HepG2 (cell line): Measurements from ENCODE around the gene SORL1-AS1.

Experiments
- ATAC-seq: fragments of 200-7000 bp; cut with Tn5 transposase; 3 replicates; pipeline ENCODE4 v1.9.1; 2020; ENCODE audit warnings: mild to moderate bottlenecking, moderate library complexity
- BruUV-seq: library from RNA; stranded (reverse); fragments of 400-500 nt; replicated peaks from 2 replicates; lab custom pipeline; 2021; lab: Mats Ljungman, UMichigan
- CTCF ChIA-PET: fragments of 300-600 bp; formaldehyde crosslinking; extraction: SDS; loops from one replicate; lab custom pipeline; 2021; ENCODE audit warnings: low total read pairs, inconsistent platforms, low intra/inter-chr PET ratio; lab: Yijun Ruan, JAX
- POLR2A ChIA-PET: fragments of 350-600 bp; sonication (Branson Sonifier 250); formaldehyde crosslinking; loops from one replicate; lab custom pipeline; 2020; ENCODE audit warnings: antibody characterized with exemption, inconsistent platforms; lab: Yijun Ruan, JAX
- DNase-seq: peaks from one replicate; pipeline ENCODE4 v3.0.0-alpha.2; 2015; ENCODE audit warnings: low spot score
- FAIRE-seq: peaks from 3 replicates; lab custom pipeline; 2011; peaks lifted over from hg19 to GRCh38; lab: Jason Lieb, UNC
- H2AFZ ChIP-seq: one replicate; pipeline ENCODE4 v1.6.1; 2011; ENCODE audit warnings: low read length, inconsistent platforms
- H3K27ac ChIP-seq: fragments of 300-600 bp; 3 replicates; pipeline ENCODE4 v1.8.0; 2011; ENCODE audit warnings: mixed run types, mild to moderate bottlenecking, mixed read lengths, low read length, inconsistent platforms; ENCODE audit not compliant: insufficient read depth; ENCODE audit errors: extremely low read length
- H3K27me3 ChIP-seq, 2 experiments: fragments of 200-600 bp in 1 of 2; 2 replicates in 1 of 2; 3 replicates in 1 of 2; pipeline versions ENCODE4 v1.6.0 to v1.8.0; 2011; ENCODE audit warnings: low read length in 2 of 2, mild to moderate bottlenecking in 2 of 2, moderate library complexity in 2 of 2, inconsistent platforms in 1 of 2; ENCODE audit not compliant: insufficient read depth in 2 of 2, control insufficient read depth in 1 of 2
- H3K36me3 ChIP-seq, 2 experiments: fragments of 200-600 bp in 1 of 2; replicated peaks in 1 of 2; 2 replicates in 1 of 2; 3 replicates in 1 of 2; pipeline versions ENCODE4 v1.5.1 to v1.8.0; 2011; ENCODE audit warnings: low read length in 2 of 2, inconsistent platforms in 1 of 2; ENCODE audit not compliant: insufficient read depth in 2 of 2, control insufficient read depth in 1 of 2
- H3K4me1 ChIP-seq: 2 replicates; pipeline ENCODE4 v1.5.1; 2012; ENCODE audit warnings: low read length, inconsistent platforms; ENCODE audit not compliant: insufficient read depth
- H3K4me2 ChIP-seq: 2 replicates; pipeline ENCODE4 v1.6.0; 2011; ENCODE audit warnings: low read depth, low read length, inconsistent platforms
- H3K4me3 ChIP-seq, 3 experiments: fragments of 200-600 bp in 1 of 3; sonication (generic), shearing (Covaris generic) in 1 of 3; replicated peaks in 1 of 3; 2 replicates each; pipeline ENCODE4 v1.5.1; 2011 to 2016; ENCODE audit warnings: low read length in 3 of 3, inconsistent platforms in 2 of 3, low read depth in 2 of 3, mild to moderate bottlenecking in 2 of 3, control low read depth in 1 of 3, mixed read lengths in 1 of 3; ENCODE audit not compliant: insufficient read depth in 1 of 3
- H3K79me2 ChIP-seq: one replicate; pipeline ENCODE4 v1.6.1; 2011; ENCODE audit warnings: low read length, inconsistent platforms; ENCODE audit not compliant: insufficient read depth
- H3K9ac ChIP-seq: 2 replicates; pipeline ENCODE4 v1.6.0; 2011; ENCODE audit warnings: mild to moderate bottlenecking, low read depth, low read length, inconsistent platforms; ENCODE audit not compliant: insufficient read depth
- H3K9me3 ChIP-seq: 2 replicates; pipeline ENCODE4 v1.5.1; 2012; ENCODE audit warnings: mild to moderate bottlenecking, low read length
- H4K20me1 ChIP-seq: 2 replicates; pipeline ENCODE4 v1.6.0; 2011; ENCODE audit warnings: inconsistent platforms, mild to moderate bottlenecking, low read length, moderate library complexity; ENCODE audit not compliant: insufficient read depth
- ADNP ChIP-seq: sonication (generic); formaldehyde crosslinking; IDR thresholded peaks from 2 replicates; pipeline ENCODE4 v1.4.0; 2020; ENCODE audit warnings: missing genetic modification reagents
- CBX1 ChIP-seq: IDR thresholded peaks from one replicate; pipeline ENCODE4 v1.6.1; 2016; ENCODE audit warnings: antibody characterized with exemption, low read depth
- FOXO4 ChIP-seq: sonication (generic); formaldehyde crosslinking; conservative IDR thresholded peaks from 2 replicates; pipeline ENCODE4 v1.8.1; 2023; ENCODE audit warnings: missing genetic modification reagents
- JARID2 ChIP-seq: sonication (generic); formaldehyde crosslinking; IDR thresholded peaks from 2 replicates; pipeline ENCODE4 v1.8.1; 2023; ENCODE audit warnings: missing genetic modification reagents, inconsistent platforms; ENCODE audit not compliant: insufficient replicate concordance
- KLF13 ChIP-seq: sonication (generic); formaldehyde crosslinking; IDR thresholded peaks from 2 replicates; pipeline ENCODE4 v1.4.0; 2020; ENCODE audit warnings: mild to moderate bottlenecking, missing genetic modification reagents
- NBN ChIP-seq: fragments of 450-650 bp; conservative IDR thresholded peaks from 2 replicates; pipeline ENCODE4 v1.6.1; 2017
- PRPF4 ChIP-seq: fragments of 200-400 bp; formaldehyde crosslinking; IDR thresholded peaks from 2 replicates; pipeline ENCODE4 v1.6.1; 2016; ENCODE audit warnings: low read length, low read depth; ENCODE audit not compliant: poor library complexity, severe bottlenecking
- PTBP1 ChIP-seq: fragments of 200-400 bp; formaldehyde crosslinking; IDR thresholded peaks from 2 replicates; pipeline ENCODE4 v1.6.1; 2018; ENCODE audit warnings: low read length, low read depth; ENCODE audit not compliant: poor library complexity, severe bottlenecking
- RBM22 ChIP-seq: fragments of 200-400 bp; formaldehyde crosslinking; optimal IDR thresholded peaks from 2 replicates; pipeline ENCODE3; 2017; ENCODE audit warnings: mild to moderate bottlenecking, low read length, moderate library complexity
- RFX5 ChIP-seq: IDR thresholded peaks from 2 replicates; pipeline ENCODE4 v1.6.1; 2011; ENCODE audit warnings: low read depth, low read length, improper control_type of control experiment
- SKI ChIP-seq: fragments of 450-650 bp; IDR thresholded peaks from one replicate; pipeline ENCODE4 v1.6.1; 2018; ENCODE audit warnings: mild to moderate bottlenecking; ENCODE audit not compliant: partially characterized antibody
- SP1 ChIP-seq, 2 experiments: fragments of 450-650 bp in 1 of 2; sonication (generic) in 1 of 2; formaldehyde crosslinking in 1 of 2; IDR thresholded peaks; 2 replicates each; pipeline versions ENCODE4 v1.4.0 to v1.6.1; 2016 to 2020; ENCODE audit warnings: missing genetic modification reagents in 1 of 2
- SP140L ChIP-seq: sonication (generic); formaldehyde crosslinking; IDR thresholded peaks from 2 replicates; pipeline ENCODE4 v1.4.0; 2020; ENCODE audit warnings: missing genetic modification reagents, borderline replicate concordance
- SUZ12 ChIP-seq: fragments of 150-350 bp; IDR thresholded peaks from 2 replicates; pipeline ENCODE4 v1.6.1; 2014; ENCODE audit warnings: low read depth, low read length
- ZBTB2 ChIP-seq: sonication (generic); formaldehyde crosslinking; IDR thresholded peaks from 2 replicates; pipeline ENCODE4 v1.8.0; 2022; ENCODE audit warnings: low read depth, missing genetic modification reagents
- ZNF562 ChIP-seq: sonication (generic); formaldehyde crosslinking; IDR thresholded peaks from 2 replicates; pipeline ENCODE4 v1.8.0; 2022; ENCODE audit warnings: missing genetic modification reagents, borderline replicate concordance
- ZNF737 ChIP-seq: sonication (generic); formaldehyde crosslinking; IDR thresholded peaks from 2 replicates; pipeline ENCODE4 v1.5.0; 2020; ENCODE audit warnings: missing genetic modification reagents, mild to moderate bottlenecking, borderline replicate concordance
- ZNF766 ChIP-seq: sonication (generic); formaldehyde crosslinking; IDR thresholded peaks from 2 replicates; pipeline ENCODE4 v1.5.0; 2020; ENCODE audit warnings: missing genetic modification reagents, borderline replicate concordance
- WGBS: methylation state at CpG from one replicate; pipeline ENCODE4 v1.1.6; 2017; ENCODE audit warnings: low lambda C conversion rate; 5-methylcytosine and 5-hydroxymethylcytosine counted together
- in situ Hi-C: cut with HindIII; loops from 2 replicates; pipeline ENCODE4 v1.10.0; 2017; ENCODE audit warnings: low pct_unique_long_range_greater_than_20kb; ENCODE audit not compliant: extremely low pct_ligation_motif_present
- intact Hi-C: fragments of 100-400 bp; cut with micrococcal nuclease; formaldehyde crosslinking; loops from one replicate; pipeline ENCODE4 v1.10.0; 2022; ENCODE audit not compliant: unreplicated experiment

The SORL1-AS1 gene

GRCh38 chr11:121420398-121420797 is 32.4 kb downstream of the SORL1-AS1 start:
- in situ Hi-C loops: no loop called here
- Histone ChIP-seq H4K20me1 (no peaks in the 10 kb centered on the region), H3K4me2 (no peak overlapping the region), H3K9ac (no peak overlapping the region), H3K79me2 (no peaks in the 10 kb centered on the region), H3K27me3 (no peaks in the 10 kb centered on the region; a peak in 1 of 5 replicates), H3K36me3 (no peaks in the 10 kb centered on the region), H3K27ac (no peak overlapping the region), H3K9me3 (no peaks in the 10 kb centered on the region), H2AFZ (no peak overlapping the region), H3K4me1 (peaks cover 7% of the 10 kb centered on the region; the same call in 1 of the 2 replicates), H3K4me3 (no peak overlapping the region)
- no TSS peak for BruUV-seq
- intact Hi-C loops: no loop called here
- ChIA-PET CTCF (no interaction called here), POLR2A (no interaction called here)
- no peak for ATAC-seq
- WGBS: 56% methylated on average over 2 of the region's 2 CpGs
- FAIRE-seq: no peak
- TF ChIP-seq SKI (no peak), ZBTB2 (CRISPR knock-in tag) (no peak), SP140L (CRISPR knock-in tag) (no peak), PTBP1 (no peak), PRPF4 (no peak), RFX5 (no peak), JARID2 (no peak), SP1 (IDR thresholded peaks at IDR 0.05) (no peak), SP1 (CRISPR knock-in tag; IDR thresholded peaks at IDR 0.05) (no peak), SUZ12 (no peak), FOXO4 (CRISPR knock-in tag) (no peak), ZNF562 (no peak), KLF13 (CRISPR knock-in tag) (no peak), ZNF766 (no peak), ZNF737 (CRISPR knock-in tag) (no peak), CBX1 (no peak), ADNP (CRISPR knock-in tag) (no peak), NBN (no peak), RBM22 (no peak)
- DNase-seq: no peak
